DMS153 (cell line): ENCODE measurements around the gene ACTR3C.
"Not testable (repeated sequence)": the region's sequence is repeated elsewhere in the genome, so short reads cannot be mapped to it uniquely, and the experiment has no call there.

Experiments used
- DNase-seq: peaks from one replicate; lab custom pipeline; 2025; lab: John Stamatoyannopoulos, UW

ACTR3C gene

GRCh38 chr7:150336746-150337145, 13.4 kb upstream of the ACTR3C start:
- DNase-seq: no peak

- DNase-seq: no peak
These were observed 12.4 kb upstream of the ACTR3C start for GRCh38 chr7:150335774-150336112.

GRCh38 chr7:150335108-150335773, 11.9 kb upstream of the ACTR3C start:
- no peak for DNase-seq

DNA sequence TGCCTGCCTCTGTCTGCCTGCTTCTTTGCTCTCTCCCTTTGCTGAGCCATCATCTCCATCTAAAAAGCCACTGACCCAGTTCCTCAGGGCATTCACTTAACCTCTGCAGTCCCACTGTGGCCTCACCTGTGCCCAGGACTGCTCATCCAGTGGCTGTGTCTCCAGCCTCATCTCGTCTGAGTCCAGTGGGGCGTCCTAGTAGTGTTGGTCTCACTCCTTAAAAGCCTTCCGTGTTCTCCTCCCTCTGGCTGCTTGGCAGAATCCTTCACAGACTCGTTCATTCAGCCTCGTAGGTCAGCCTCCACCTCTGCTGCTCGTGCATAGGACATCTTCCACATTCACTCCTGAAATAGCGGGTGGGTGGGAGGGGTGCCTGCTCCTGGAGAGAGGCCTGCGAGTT, 10.8 kb upstream of the ACTR3C start:
- no peak for DNase-seq

DNA sequence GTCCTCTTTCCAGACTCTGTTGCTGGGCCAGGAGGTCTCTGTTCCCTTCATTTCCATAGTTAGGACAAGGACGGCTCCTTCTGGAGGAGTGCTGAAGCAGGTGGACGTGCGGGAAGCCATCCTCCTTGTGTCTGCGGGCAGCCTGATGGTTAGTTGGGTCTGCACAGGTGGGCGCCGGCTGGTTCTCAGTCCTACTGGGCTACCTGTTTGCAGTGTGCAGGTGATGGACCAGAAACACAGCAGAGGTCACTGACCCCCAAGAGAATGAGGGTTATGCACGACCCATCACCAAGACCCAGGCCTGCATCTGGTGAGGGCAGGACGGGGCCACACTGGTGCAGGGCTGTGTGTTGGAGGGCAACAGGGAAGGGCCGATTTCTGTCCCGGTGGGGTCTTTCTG, 10.3 kb upstream of the ACTR3C start:
- DNase-seq: no peak

GRCh38 chr7:150332852-150333635, 9.7 kb upstream of the ACTR3C start:
- no peak for DNase-seq

DNA sequence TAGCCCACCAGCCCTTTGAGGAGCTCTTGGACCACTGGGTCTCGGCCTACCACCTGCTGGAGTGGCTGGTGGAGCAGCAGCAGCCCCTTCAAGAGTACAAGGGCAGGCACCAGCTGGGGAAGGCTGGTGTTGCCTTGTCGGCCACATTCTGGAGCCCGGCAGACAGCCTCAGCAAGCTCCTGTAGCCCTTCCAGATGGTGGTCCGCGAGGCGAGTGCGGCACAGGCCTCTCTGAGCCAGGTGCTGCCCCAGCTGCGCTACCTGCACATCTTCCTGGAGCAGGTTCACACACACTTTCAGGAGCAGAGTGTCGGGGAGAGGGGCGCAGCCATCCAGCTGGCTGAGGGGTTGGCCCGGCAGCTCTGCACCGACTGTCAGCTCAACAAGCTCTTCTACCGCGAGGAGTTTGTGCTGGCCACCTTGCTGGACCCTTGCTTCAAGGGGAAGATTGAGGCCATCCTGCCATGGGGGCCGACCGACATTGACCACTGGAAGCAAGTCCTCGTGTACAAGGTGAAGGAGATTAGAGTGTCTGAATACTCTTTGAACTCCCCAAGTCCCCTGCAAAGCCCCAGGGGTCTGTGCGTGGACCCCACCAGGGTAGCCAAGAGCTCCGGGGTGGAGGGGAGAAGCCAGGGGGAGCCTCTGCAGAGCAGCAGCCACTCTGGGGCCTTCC, 7.0 kb upstream of the ACTR3C start:
- DNase-seq: no peak

DNA sequence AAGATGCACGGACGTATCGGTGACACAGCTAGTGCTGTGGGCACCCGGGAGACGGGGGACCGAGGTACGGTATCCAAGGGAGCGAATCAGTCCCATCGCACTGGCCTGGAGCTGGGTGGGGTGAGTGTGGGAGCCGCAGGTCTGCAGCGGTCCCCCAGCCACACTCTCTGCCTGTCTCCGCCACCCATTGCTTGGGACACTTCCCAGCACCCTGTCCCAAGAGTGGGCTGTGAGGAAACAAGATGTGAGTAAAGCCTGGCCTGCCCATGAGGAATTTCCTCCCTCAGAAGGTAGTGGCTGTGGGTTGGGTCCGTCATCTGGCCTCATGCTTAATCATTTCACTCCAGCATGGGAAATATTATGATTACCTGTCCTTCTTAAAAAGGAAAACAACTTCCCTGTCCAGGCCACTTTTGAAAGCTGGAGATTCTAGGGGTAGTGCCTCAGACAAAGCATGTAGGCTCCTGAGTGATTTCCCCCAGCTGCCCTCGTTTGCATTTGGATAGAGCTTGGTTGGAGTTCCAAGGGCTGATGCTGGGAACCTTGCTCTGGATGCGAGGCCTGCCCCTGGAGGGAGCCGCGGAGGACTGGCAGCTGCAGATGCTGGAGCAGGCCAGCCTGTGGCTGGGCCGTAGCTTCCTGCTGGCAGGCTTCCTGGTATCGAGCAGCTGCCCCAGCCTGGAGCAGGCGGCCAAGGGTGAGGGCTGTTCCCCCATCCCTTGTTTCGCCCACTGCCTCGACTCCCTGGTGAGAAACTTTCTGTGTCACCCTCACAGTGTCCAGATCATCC, 6.2 kb upstream of the ACTR3C start:
- no peak for DNase-seq

GRCh38 chr7:150327308-150327707, 4.0 kb upstream of the ACTR3C start:
- no peak for DNase-seq

- no peak for DNase-seq
These were observed 3.4 kb upstream of the ACTR3C start for GRCh38 chr7:150326657-150327268.

DNA sequence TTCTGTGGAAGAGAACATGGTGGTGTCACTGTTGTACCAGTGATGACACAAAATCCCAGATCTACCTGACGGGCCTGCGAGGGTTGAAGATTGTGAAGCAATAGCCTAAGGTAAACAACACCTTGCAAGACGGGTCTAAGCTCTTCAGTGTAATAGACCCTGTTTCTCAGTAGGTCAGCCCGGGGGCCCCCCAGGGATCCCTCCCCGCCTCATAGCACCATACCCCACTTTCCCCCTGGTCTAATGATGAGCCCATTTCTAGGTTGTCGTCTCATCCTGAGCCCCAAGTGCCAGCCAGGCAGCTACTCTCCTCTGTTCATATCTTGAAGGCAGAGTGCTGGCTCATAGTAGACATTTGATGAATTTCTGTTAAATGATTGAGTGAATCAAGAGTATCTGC, 2.6 kb upstream of the ACTR3C start:
- no peak for DNase-seq

DNA sequence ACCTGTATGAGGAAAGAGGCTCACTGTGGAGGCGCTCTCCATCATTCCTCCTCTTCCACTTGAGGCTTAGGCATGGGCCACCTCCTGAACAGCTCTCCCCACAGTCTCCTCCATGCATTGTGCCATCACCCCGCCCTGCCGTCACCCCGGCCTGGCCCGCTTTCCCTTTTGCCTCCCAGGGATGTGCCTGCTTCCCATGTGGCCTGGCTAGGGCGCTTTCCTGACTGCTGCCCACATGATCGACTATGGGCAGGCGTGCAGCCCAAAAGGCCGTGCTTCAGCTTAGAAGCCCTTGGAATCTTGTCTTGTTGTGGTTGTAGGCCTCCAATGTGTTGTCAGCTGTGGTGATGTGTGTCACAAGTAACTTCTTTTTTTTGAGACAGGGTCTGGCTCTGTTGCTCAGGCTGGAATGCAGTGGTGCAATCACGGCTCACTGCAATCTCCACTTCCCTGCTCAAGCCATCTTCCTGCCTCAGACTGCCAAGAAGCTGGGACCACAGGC, 1.8 kb upstream of the ACTR3C start:
- no peak for DNase-seq

DNA sequence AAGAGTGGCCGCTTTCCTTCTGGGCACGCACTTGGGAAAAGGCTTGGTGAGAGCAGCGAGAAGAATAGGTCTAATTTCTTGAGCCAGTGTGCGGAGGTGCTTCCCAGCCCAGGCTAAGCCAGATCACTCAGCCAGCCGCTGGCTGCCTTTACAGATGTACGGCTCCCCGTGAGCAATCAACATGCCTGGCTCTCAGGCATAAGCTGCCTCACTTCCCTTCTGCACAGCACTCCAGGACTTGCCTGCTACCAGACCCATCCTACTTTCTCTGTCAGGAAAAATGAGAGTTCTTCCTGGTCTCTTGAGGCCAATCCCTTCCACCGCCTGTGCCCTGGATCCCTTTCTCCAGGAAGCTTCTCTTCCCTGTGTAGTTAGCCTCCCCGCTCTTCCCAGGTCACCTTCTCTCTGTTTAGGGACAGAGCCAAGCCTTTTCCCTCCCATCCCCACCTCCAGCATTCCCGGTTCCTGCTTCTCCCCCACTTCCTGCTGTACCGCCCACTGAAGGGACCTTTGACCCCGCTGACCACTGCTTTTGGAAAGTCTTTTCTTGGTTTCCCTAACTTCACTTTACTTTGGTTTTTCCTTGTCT, 1.1 kb upstream of the ACTR3C start:
- DNase-seq: no peak

DNA sequence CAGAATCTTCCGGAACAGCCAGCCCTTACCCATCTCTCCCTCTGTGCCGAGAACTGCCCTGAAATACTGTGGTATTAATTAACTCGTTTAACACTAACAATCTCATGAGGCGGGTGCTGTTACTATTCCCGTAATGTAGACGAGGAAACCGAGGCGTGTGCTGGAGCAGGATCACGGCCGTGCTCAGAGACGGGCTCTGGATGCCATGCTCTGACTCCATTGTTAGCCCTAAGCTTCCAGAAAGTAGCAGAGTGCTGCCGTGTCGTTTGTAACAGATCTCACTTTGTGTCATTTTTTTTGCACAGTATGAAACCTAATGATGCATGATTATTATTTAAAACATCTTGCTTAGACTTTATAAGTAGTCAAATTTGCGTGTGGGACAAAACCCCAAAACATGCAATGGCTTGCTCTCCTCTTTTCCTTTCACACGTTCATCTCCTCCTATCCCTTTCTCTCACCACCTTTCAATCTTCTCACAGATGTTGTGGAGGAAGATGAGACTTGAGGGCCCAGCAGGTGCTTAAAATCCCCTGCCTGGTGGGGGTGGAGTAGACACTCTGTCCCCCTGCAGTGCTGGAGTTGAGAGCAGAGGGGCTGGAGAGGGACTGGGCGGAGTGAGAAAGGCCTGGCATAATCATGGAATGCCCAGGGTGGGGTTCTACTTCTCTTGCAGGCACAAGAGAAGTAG, 482 bp upstream of the ACTR3C start:
- no peak for DNase-seq

- DNase-seq: peak; percentile 32
These were observed 1.1 kb downstream of the ACTR3C start for GRCh38 chr7:150322114-150322832.

DNA sequence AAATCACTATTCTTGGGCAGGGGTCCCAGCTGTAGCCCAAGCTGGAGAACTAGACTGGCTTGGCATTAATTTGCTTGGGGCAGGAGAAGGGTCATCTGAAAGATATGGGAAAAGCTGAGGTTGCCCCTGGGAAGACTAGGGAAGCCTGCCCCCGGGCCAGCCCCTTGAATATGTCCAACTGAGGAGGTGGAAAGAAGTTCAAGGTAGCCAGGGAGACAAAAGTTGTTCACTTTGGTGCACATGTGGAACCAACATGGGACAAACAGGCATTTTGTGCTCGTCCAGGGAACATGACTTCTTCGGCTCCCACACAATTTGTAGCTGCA, 1.6 kb downstream of the ACTR3C start:
- DNase-seq: no peak

- no peak for DNase-seq
These were observed 5.4 kb downstream of the ACTR3C start for GRCh38 chr7:150317748-150318444.

- not testable (repeated sequence) for DNase-seq
These were observed 6.4 kb downstream of the ACTR3C start for GRCh38 chr7:150316987-150317386.

GRCh38 chr7:150314639-150315239, 8.6 kb downstream of the ACTR3C start:
- no peak for DNase-seq
